ENCODE measurements around the gene SNAI3. TPM values are rescaled to one million over a fixed set of nuclear protein-coding genes. Genes with fewer than 3 reads are reported as not detected.
A peak's percentile ranks its signal among the peaks of the same experiment; 100 is the strongest.

Gene SNAI3
- total and polyA plus RNA-seq, 9 of the 15 experiments (the other 6 are each of a cell fraction or from before 2014, with no cell fraction given): 0.04 to 4.1 (median 0.80) TPM; not detected in 1

DNA sequence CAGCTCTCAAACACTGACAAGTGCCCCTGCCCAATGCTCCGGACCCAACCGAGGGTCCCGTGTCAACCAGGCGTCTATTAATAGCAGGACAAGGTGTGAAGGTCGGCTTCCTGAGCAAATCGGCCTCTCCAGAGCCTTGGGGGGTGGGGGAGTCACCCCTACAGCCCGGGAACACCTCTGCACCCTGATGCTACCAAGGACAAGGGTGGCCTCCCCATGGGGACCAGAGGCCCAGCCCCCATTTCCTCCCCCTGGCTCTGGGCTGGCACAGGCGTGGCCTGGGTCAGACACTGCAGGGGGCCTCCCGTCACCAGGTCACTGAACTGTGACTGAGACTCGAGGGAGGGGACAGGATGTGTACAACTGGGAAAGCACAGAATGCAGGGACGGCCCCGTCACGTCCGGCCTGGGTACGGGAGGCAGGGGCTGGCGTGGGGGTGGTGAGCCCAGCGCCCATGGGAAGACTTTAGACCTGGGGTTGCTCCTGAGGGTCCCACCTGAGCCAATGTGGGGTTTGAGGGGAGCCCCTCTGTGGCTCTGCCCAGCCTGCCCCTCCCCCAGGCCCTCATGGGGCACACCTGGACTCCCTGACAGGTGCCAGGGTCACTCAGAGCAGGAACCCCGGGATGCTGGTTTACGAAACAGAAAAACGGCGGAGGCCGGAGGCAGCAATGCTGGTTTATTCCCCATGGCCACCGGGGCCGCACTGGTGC is 34.9 kb downstream of the SNAI3 start (continued):
- TF ChIP-seq CREB5 (CRISPR knock-in tag; IDR thresholded peaks at IDR 0.05) (no peak), ZNF586 (CRISPR knock-in tag; conservative IDR thresholded peaks at IDR 0.05) (no peak), RFX5 (IDR thresholded peaks at IDR 0.05; ENCODE audit: low read depth, low read length) (no peak), ZBTB43 (CRISPR knock-in tag; IDR thresholded peaks at IDR 0.05) (no peak), SAP30 (IDR thresholded peaks at IDR 0.05; ENCODE audit: borderline replicate concordance, insufficient read depth, low read depth, low read length, poor library complexity, severe bottlenecking) (no peak), MYBL2 (IDR thresholded peaks at IDR 0.05; ENCODE audit: low read depth) (no peak), MYBL2 (CRISPR knock-in tag; IDR thresholded peaks at IDR 0.05; ENCODE audit: borderline replicate concordance) (no peak), NR4A1 (CRISPR knock-in tag; IDR thresholded peaks at IDR 0.05) (no peak), NR4A1 (tag; IDR thresholded peaks at IDR 0.05) (no peak), SNRNP70 (optimal IDR thresholded peaks at IDR 0.05; ENCODE audit: low read depth, low read length) (no peak), MAFK (IDR thresholded peaks at IDR 0.05; ENCODE audit: low read length) (no peak; the same call in 1 of the 2 replicates), SIX5 (IDR thresholded peaks at IDR 0.05; ENCODE audit: borderline replicate concordance in 1 of 2, insufficient read depth in 1 of 2, low read depth in 1 of 2, low read length in 2 of 2) (no peak), KLF16 (IDR thresholded peaks at IDR 0.05) (no peak), SETDB1 (IDR thresholded peaks at IDR 0.05; ENCODE audit: low read length) (no peak), XRCC3 (IDR thresholded peaks at IDR 0.05) (no peak), USF2 (CRISPR knock-in tag; IDR thresholded peaks at IDR 0.05) (no peak), NBN (IDR thresholded peaks at IDR 0.05; ENCODE audit: low read depth) (no peak), CXXC5 (CRISPR knock-in tag; IDR thresholded peaks at IDR 0.05) (peak; percentile 47), SUPT5H (IDR thresholded peaks at IDR 0.05) (peak; percentile 61), MBD2 (IDR thresholded peaks at IDR 0.05; ENCODE audit: borderline replicate concordance, low read depth) (peak; percentile 35; the same call in 1 of the 2 replicates), EHMT2 (IDR thresholded peaks at IDR 0.05) (no peak), PHB (CRISPR knock-in tag; IDR thresholded peaks at IDR 0.05) (no peak), RBM22 (IDR thresholded peaks at IDR 0.05; ENCODE audit: low read depth, low read length, poor library complexity, severe bottlenecking) (no peak), NELFE (IDR thresholded peaks at IDR 0.05; ENCODE audit: insufficient read depth, insufficient read length) (no peak), ZSCAN32 (CRISPR knock-in tag; IDR thresholded peaks at IDR 0.05) (0 out of 2 replicates have a peak, but pooled peaks have one; percentile 29), ETV1 (tag; conservative IDR thresholded peaks at IDR 0.05; ENCODE audit: low read depth) (peak; percentile 71)
- TF ChIP-seq, protein P1, sequence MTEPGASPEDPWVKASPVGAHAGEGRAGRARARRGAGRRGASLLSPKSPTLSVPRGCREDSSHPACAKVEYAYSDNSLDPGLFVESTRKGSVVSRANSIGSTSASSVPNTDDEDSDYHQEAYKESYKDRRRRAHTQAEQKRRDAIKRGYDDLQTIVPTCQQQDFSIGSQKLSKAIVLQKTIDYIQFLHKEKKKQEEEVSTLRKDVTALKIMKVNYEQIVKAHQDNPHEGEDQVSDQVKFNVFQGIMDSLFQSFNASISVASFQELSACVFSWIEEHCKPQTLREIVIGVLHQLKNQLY (CRISPR knock-in tag; conservative IDR thresholded peaks at IDR 0.05): 0 out of 4 replicates have a peak, but pooled peaks of 1 of the 2 experiments have one; percentile 35

Data from K562 (cell line).